HCT116 (cell line): ENCODE data around the gene SP3. TPM values are rescaled to one million over a fixed set of nuclear protein-coding genes. Genes with fewer than 3 reads are reported as not detected.

Experiments used
- ATAC-seq: fragments of 200-7000 bp; cut with Tn5 transposase; 2 replicates; pipeline ENCODE4 v1.9.1; 2020; ENCODE audit warnings: mild to moderate bottlenecking, moderate library complexity
- BruUV-seq: library from RNA; stranded (reverse); fragments of 400-500 nt; replicated peaks from 2 replicates; lab custom pipeline; 2021; lab: Mats Ljungman, UMichigan
- CTCF ChIA-PET: fragments of 300-600 bp; sonication (Branson Sonifier 250); formaldehyde crosslinking; loops from one replicate; lab custom pipeline; 2021; ENCODE audit warnings: antibody characterized with exemption; lab: Charles Lee
- POLR2A ChIA-PET: fragments of 300-600, 350-600 bp; sonication (Branson Sonifier 250); formaldehyde crosslinking; loops from one replicate; lab custom pipeline; 2021; ENCODE audit warnings: antibody characterized with exemption; lab: Charles Lee
- RAD21 ChIA-PET, 2 experiments: fragments of 300-600 bp; sonication (Branson Sonifier 250); formaldehyde crosslinking; loops; one replicate each; lab custom pipeline; 2023; ENCODE audit warnings: low total read pairs in 2 of 2; ENCODE audit not compliant: uncharacterized antibody in 2 of 2, unreplicated experiment in 2 of 2, low non-redundant PET in 1 of 2; lab: Charles Lee
- DNase-seq: peaks from one replicate; pipeline ENCODE4 v3.0.0-alpha.2; 2010; ENCODE audit warnings: low read depth, low spot score
- H2AFZ ChIP-seq: fragments of 200-600 bp; shearing (Covaris generic), sonication (generic); 2 replicates; pipeline ENCODE4 v1.6.1; 2017; ENCODE audit warnings: low read depth, mixed run types, mixed read lengths, antibody characterized with exemption, low read length; ENCODE audit not compliant: poor library complexity, severe bottlenecking
- H3K27ac ChIP-seq: 2 replicates; pipeline ENCODE4 v1.5.1; 2012; ENCODE audit warnings: low read depth, low read length
- H3K27me3 ChIP-seq: fragments of 200-600 bp; sonication (generic); 2 replicates; pipeline ENCODE4 v1.6.1; 2016; ENCODE audit warnings: mixed run types, low read length, mixed read lengths; ENCODE audit not compliant: insufficient read depth
- H3K36me3 ChIP-seq, 2 experiments: fragments of 200-500 bp in 1 of 2; fragments of 200-600 bp in 1 of 2; sonication (Bioruptor generic) in 1 of 2; sonication (generic) in 1 of 2; 2 replicates each; pipeline versions ENCODE4 v1.5.1 to v1.6.1; 2014 to 2016; ENCODE audit warnings: low read length in 2 of 2, inconsistent platforms in 1 of 2, mixed read lengths in 1 of 2, mixed run types in 1 of 2; ENCODE audit not compliant: insufficient read depth in 2 of 2, control insufficient read depth in 1 of 2
- H3K4me1 ChIP-seq, 2 experiments: fragments of 200-600 bp in 1 of 2; sonication (generic) in 1 of 2; 2 replicates each; pipeline versions ENCODE4 v1.5.1 to v1.6.1; 2012 to 2017; ENCODE audit warnings: low read length in 2 of 2, inconsistent platforms in 1 of 2, mild to moderate bottlenecking in 1 of 2, mixed read lengths in 1 of 2, mixed run types in 1 of 2, moderate library complexity in 1 of 2; ENCODE audit not compliant: insufficient read depth in 2 of 2, control insufficient read depth in 1 of 2
- H3K4me2 ChIP-seq: fragments of 200-600 bp; sonication (generic); 2 replicates; pipeline ENCODE4 v1.6.1; 2017; ENCODE audit warnings: mixed run types, low read length, mixed read lengths
- H3K4me3 ChIP-seq, 2 experiments: fragments of 200-600 bp in 1 of 2; sonication (generic) in 1 of 2; replicated peaks in 1 of 2; 2 replicates each; pipeline ENCODE4 v1.5.1; 2011 to 2016; ENCODE audit warnings: low read length in 2 of 2, control low read depth in 1 of 2, low read depth in 1 of 2, mild to moderate bottlenecking in 1 of 2, mixed read lengths in 1 of 2, mixed run types in 1 of 2
- H3K79me2 ChIP-seq: fragments of 200-600 bp; sonication (generic); 2 replicates; pipeline ENCODE4 v1.6.1; 2017; ENCODE audit warnings: mild to moderate bottlenecking, mixed run types, low read length, moderate library complexity, mixed read lengths; ENCODE audit not compliant: insufficient read depth
- H3K9ac ChIP-seq: fragments of 200-600 bp; sonication (generic); 2 replicates; pipeline ENCODE4 v1.6.1; 2016; ENCODE audit warnings: low read length, mixed read lengths
- H3K9me2 ChIP-seq: fragments of 200-600 bp; sonication (generic), shearing (Covaris generic); 2 replicates; pipeline ENCODE4 v1.6.1; 2017; ENCODE audit warnings: mixed run types, mild to moderate bottlenecking, moderate library complexity; ENCODE audit not compliant: insufficient read depth
- H3K9me3 ChIP-seq, 2 experiments: fragments of 200-500 bp in 1 of 2; fragments of 200-600 bp in 1 of 2; sonication (Bioruptor generic) in 1 of 2; sonication (generic) in 1 of 2; 2 replicates each; pipeline ENCODE4 v1.6.1; 2014 to 2017; ENCODE audit warnings: low read length in 2 of 2, mixed read lengths in 2 of 2, inconsistent platforms in 1 of 2, low read depth in 1 of 2, mild to moderate bottlenecking in 1 of 2, mixed run types in 1 of 2, moderate library complexity in 1 of 2; ENCODE audit not compliant: control insufficient read depth in 1 of 2, insufficient read depth in 1 of 2
- H4K20me1 ChIP-seq: fragments of 200-600 bp; sonication (generic), shearing (Covaris generic); 2 replicates; pipeline ENCODE4 v1.6.1; 2017; ENCODE audit warnings: mixed run types, mild to moderate bottlenecking, moderate library complexity; ENCODE audit not compliant: insufficient read depth
- ATF3 ChIP-seq: IDR thresholded peaks from 2 replicates; pipeline ENCODE4 v1.6.1; 2012
- CBX3 ChIP-seq: IDR thresholded peaks from 2 replicates; pipeline ENCODE4 v1.6.1; 2012; ENCODE audit warnings: low read depth
- CEBPB ChIP-seq: IDR thresholded peaks from 2 replicates; pipeline ENCODE4 v1.6.1; 2012; ENCODE audit warnings: low read depth
- EGR1 ChIP-seq: IDR thresholded peaks from 2 replicates; pipeline ENCODE4 v1.6.1; 2012; ENCODE audit warnings: low read depth
- ELF1 ChIP-seq: IDR thresholded peaks from 2 replicates; pipeline ENCODE4 v1.6.1; 2012; ENCODE audit warnings: low read depth, borderline replicate concordance
- EZH2 ChIP-seq: fragments of 200-600 bp; sonication (generic); IDR thresholded peaks from 2 replicates; pipeline ENCODE4 v1.6.1; 2017; ENCODE audit warnings: antibody characterized with exemption, mixed run types
- EZH2phosphoT487 ChIP-seq: fragments of 200-600 bp; IDR thresholded peaks from 2 replicates; pipeline ENCODE4 v1.6.1; 2018; ENCODE audit warnings: antibody characterized with exemption, borderline replicate concordance
- FOSL1 ChIP-seq: IDR thresholded peaks from 2 replicates; pipeline ENCODE4 v1.6.1; 2012; ENCODE audit warnings: low read depth
- MAX ChIP-seq: IDR thresholded peaks from 2 replicates; pipeline ENCODE4 v1.6.1; 2012
- POLR2A ChIP-seq: IDR thresholded peaks from 2 replicates; pipeline ENCODE4 v1.7.0; 2011; ENCODE audit warnings: borderline replicate concordance; ENCODE audit not compliant: insufficient read depth, insufficient read length; ENCODE audit errors: extremely low read depth
- POLR2AphosphoS5 ChIP-seq: IDR thresholded peaks from 2 replicates; pipeline ENCODE4 v1.6.1; 2011; ENCODE audit warnings: mild to moderate bottlenecking, low read depth, low read length, moderate library complexity
- REST ChIP-seq: IDR thresholded peaks from 2 replicates; pipeline ENCODE4 v1.6.1; 2012; ENCODE audit warnings: low read depth
- SIN3A ChIP-seq: IDR thresholded peaks from 2 replicates; pipeline ENCODE4 v1.6.1; 2012; ENCODE audit warnings: low read depth
- SP1 ChIP-seq: IDR thresholded peaks from 2 replicates; pipeline ENCODE4 v1.6.1; 2012; ENCODE audit warnings: low read depth
- SRF ChIP-seq: IDR thresholded peaks from 2 replicates; pipeline ENCODE4 v1.6.1; 2012; ENCODE audit warnings: low read depth
- TCF7L2 ChIP-seq: IDR thresholded peaks from 2 replicates; pipeline ENCODE4 v1.7.0; 2011; ENCODE audit warnings: borderline replicate concordance, inconsistent platforms; ENCODE audit not compliant: insufficient read depth, insufficient read length; ENCODE audit errors: extremely low read depth
- YY1 ChIP-seq: IDR thresholded peaks from 2 replicates; pipeline ENCODE4 v1.6.1; 2011; ENCODE audit warnings: low read length, low read depth, moderate library complexity, mild to moderate bottlenecking; ENCODE audit not compliant: insufficient replicate concordance; ENCODE audit errors: extremely low read depth
- ZBTB33 ChIP-seq: IDR thresholded peaks from 2 replicates; pipeline ENCODE4 v1.6.1; 2011; ENCODE audit warnings: mild to moderate bottlenecking, low read length, moderate library complexity; ENCODE audit not compliant: insufficient replicate concordance; ENCODE audit errors: extremely low read depth
- ZNF274 ChIP-seq: fragments of 200-500 bp; sonication (Bioruptor generic); IDR thresholded peaks from 2 replicates; pipeline ENCODE4 v1.6.1; 2014; ENCODE audit warnings: mild to moderate bottlenecking, low read depth, low read length, inconsistent platforms
- intact Hi-C: fragments of 100-400 bp; cut with micrococcal nuclease; formaldehyde crosslinking; loops from 2 replicates; pipeline ENCODE4 v1.10.0; 2022
- total RNA-seq: library from RNA; stranded (reverse); gene quantifications from one replicate; pipeline ENCODE4 v1.2.1, GENCODE V29; 2021; ENCODE audit not compliant: unreplicated experiment

The SP3 gene
- total RNA-seq, 1 experiment from 2014 or later: 98.0 TPM

- Histone ChIP-seq H3K4me2 (no peak overlapping the region), H3K36me3 (no peaks in the 10 kb centered on the region), H4K20me1 (no peaks in the 10 kb centered on the region), H3K27ac (no peak overlapping the region), H3K4me1 (peaks cover 8 to 9% of the 10 kb centered on the region in 2 experiments; a peak in 3 of 4 replicates), H3K27me3 (no peaks in the 10 kb centered on the region), H3K9ac (no peak overlapping the region), H3K9me2 (no peaks in the 10 kb centered on the region), H3K9me3 (no peaks in the 10 kb centered on the region), H3K4me3 (no peak overlapping the region), H2AFZ (no peak overlapping the region), H3K79me2 (no peaks in the 10 kb centered on the region)
- DNase-seq: no peak
- intact Hi-C loops: no loop called here
- RAD21 ChIA-PET: no interaction called here
- BruUV-seq: no TSS peak
- CTCF ChIA-PET: no interaction called here
- POLR2A ChIA-PET: no interaction called here
- peak; percentile 40; the same call in 1 of the 2 replicates for ATAC-seq
- TF ChIP-seq FOSL1 (no peak), ZNF274 (no peak), EZH2phosphoT487 (no peak), MAX (no peak), ELF1 (no peak), ATF3 (no peak), SRF (no peak), POLR2A (no peak), TCF7L2 (no peak), YY1 (no peak), POLR2AphosphoS5 (no peak), EZH2 (no peak), EGR1 (no peak), CEBPB (no peak), SP1 (no peak), CBX3 (no peak), SIN3A (no peak), REST (no peak), ZBTB33 (no peak)
Observed at GRCh38 chr2:173978447-173978846, 13.3 kb upstream of the SP3 start.
